Fibroblast of gingiva (primary cell): ENCODE data around the gene RYR3.

Source experiments
- DNase-seq: peaks from one replicate; pipeline ENCODE4 v3.0.0-alpha.2; 2011; ENCODE audit warnings: low read depth

RYR3 gene

GRCh38 chr15:33449810-33450209, 139.0 kb downstream of the RYR3 start:
- no peak for DNase-seq

- no peak for DNase-seq
These were observed 140.6 kb downstream of the RYR3 start for GRCh38 chr15:33451385-33451784.

- no peak for DNase-seq
These were observed 143.0 kb downstream of the RYR3 start for GRCh38 chr15:33453761-33454160.

- DNase-seq: no peak
These were observed 143.6 kb downstream of the RYR3 start for GRCh38 chr15:33454346-33454745.

- no peak for DNase-seq
These were observed 144.2 kb downstream of the RYR3 start for GRCh38 chr15:33454996-33455395.

GRCh38 chr15:33458421-33458820, 147.7 kb downstream of the RYR3 start:
- no peak for DNase-seq

- DNase-seq: no peak
These were observed 149.5 kb downstream of the RYR3 start for GRCh38 chr15:33460166-33460805.

- DNase-seq: no peak
These were observed 150.9 kb downstream of the RYR3 start for GRCh38 chr15:33461671-33462070.

- DNase-seq: no peak
These were observed 156.5 kb downstream of the RYR3 start for GRCh38 chr15:33467146-33467815.

GRCh38 chr15:33467816-33468163, 157.0 kb downstream of the RYR3 start:
- no peak for DNase-seq

GRCh38 chr15:33468740-33469139, 158.0 kb downstream of the RYR3 start:
- no peak for DNase-seq

GRCh38 chr15:33473005-33473404, 162.2 kb downstream of the RYR3 start:
- no peak for DNase-seq

- DNase-seq: no peak
These were observed 162.9 kb downstream of the RYR3 start for GRCh38 chr15:33473714-33474113.

- DNase-seq: no peak
These were observed 165.3 kb downstream of the RYR3 start for GRCh38 chr15:33476076-33476475.

- no peak for DNase-seq
These were observed 166.1 kb downstream of the RYR3 start for GRCh38 chr15:33476908-33477307.

GRCh38 chr15:33489335-33489734, 178.6 kb downstream of the RYR3 start:
- no peak for DNase-seq

GRCh38 chr15:33490703-33491102, 179.9 kb downstream of the RYR3 start:
- DNase-seq: no peak

GRCh38 chr15:33492434-33493052, 181.8 kb downstream of the RYR3 start:
- DNase-seq: no peak

- DNase-seq: no peak
These were observed 183.5 kb downstream of the RYR3 start for GRCh38 chr15:33494306-33494705.

GRCh38 chr15:33500432-33501195, 189.8 kb downstream of the RYR3 start:
- no peak for DNase-seq

GRCh38 chr15:33503681-33504080, 192.9 kb downstream of the RYR3 start:
- DNase-seq: no peak

- no peak for DNase-seq
These were observed 196.1 kb downstream of the RYR3 start for GRCh38 chr15:33506781-33507296.

GRCh38 chr15:33508703-33509102, 197.9 kb downstream of the RYR3 start:
- DNase-seq: no peak
